Subcutaneous adipose tissue (tissue), 4 donors: ENCODE data around the gene PPARGC1A. TPM values are rescaled to one million over a fixed set of nuclear protein-coding genes. Genes with fewer than 3 reads are reported as not detected.

Source experiments
- total RNA-seq, 4 donors: library from RNA; depleted of rRNA; stranded (reverse); fragments of >200 nt; gene quantifications; one replicate each; pipeline ENCODE4 v1.1.0, GENCODE V29; 2016
- TF ChIP-seq, protein P1 (sequence below): fragments of 450-650 bp; IDR thresholded peaks from one replicate; pipeline ENCODE4 v1.5.1; 2016; ENCODE audit warnings: low read depth, mild to moderate bottlenecking, control low read depth, antibody characterized with exemption, moderate library complexity

Gene PPARGC1A
- total RNA-seq, 4 donors from 2014 or later = 4.2 to 15.3 (median 4.7) TPM

DNA sequence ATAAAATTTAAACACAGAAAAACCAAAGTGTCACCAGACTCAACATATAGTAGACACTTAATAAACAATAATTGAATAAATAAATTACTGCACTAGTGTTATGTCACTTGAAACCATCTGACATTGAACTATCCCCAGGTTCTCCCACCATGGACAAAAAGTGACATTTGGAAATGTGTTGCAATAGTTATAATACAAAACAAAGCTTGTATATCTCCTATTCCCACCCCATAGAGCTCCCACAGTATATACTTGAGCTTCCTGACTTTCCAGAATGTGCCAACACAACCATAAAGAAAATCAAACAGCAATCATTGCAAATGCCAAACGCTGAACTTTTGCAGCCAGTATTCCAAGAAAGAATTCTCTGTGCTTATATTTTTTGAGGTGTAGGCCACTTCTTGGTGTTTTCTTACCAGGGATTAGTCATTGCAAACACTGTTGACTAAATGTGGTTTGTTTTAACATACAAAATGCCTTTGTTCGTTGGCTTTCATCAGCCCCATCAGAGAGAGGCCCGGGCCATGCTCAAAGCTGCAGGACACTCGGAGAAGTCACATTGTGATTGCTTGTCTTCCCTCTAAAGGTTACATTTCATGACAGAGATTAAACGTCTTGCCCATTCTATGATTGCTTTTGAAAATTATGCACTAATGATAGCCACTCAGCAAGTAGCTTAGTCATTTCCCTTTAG lies 33.8 kb downstream of the PPARGC1A start:
- TF ChIP-seq, protein P1, sequence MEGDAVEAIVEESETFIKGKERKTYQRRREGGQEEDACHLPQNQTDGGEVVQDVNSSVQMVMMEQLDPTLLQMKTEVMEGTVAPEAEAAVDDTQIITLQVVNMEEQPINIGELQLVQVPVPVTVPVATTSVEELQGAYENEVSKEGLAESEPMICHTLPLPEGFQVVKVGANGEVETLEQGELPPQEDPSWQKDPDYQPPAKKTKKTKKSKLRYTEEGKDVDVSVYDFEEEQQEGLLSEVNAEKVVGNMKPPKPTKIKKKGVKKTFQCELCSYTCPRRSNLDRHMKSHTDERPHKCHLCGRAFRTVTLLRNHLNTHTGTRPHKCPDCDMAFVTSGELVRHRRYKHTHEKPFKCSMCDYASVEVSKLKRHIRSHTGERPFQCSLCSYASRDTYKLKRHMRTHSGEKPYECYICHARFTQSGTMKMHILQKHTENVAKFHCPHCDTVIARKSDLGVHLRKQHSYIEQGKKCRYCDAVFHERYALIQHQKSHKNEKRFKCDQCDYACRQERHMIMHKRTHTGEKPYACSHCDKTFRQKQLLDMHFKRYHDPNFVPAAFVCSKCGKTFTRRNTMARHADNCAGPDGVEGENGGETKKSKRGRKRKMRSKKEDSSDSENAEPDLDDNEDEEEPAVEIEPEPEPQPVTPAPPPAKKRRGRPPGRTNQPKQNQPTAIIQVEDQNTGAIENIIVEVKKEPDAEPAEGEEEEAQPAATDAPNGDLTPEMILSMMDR = no peak

DNA sequence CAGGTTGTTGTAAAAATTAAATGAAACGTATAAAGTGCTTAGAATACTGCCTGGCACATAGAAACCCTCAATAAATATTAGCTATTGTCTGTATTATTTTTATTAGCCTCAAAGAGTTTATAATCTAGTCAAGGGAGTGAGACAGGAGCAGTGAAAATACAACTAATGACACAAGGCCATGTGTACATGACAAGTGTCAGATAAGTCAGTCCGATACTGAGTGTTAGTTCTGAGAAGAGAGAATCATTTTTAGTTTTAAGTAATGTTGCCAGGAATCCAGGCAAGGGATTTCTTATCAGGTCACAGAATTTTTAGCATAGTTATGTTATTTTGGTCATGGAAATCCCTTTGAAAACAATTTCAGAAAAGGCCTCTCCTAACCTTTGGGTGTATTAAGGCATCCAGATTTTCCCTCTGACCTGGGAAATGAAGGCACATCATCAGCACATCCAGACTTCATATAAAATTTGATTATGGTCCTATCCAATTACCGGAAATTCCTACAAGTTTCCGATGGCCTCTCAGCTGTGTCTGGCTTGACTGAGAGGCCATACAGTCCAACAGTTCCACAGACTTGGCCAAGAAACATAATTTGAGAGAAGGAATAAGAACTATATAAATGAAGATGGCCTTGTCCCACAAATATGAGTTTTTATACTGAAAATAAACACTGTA lies 35.7 kb downstream of the PPARGC1A start:
- TF ChIP-seq, protein P1 = no peak

DNA sequence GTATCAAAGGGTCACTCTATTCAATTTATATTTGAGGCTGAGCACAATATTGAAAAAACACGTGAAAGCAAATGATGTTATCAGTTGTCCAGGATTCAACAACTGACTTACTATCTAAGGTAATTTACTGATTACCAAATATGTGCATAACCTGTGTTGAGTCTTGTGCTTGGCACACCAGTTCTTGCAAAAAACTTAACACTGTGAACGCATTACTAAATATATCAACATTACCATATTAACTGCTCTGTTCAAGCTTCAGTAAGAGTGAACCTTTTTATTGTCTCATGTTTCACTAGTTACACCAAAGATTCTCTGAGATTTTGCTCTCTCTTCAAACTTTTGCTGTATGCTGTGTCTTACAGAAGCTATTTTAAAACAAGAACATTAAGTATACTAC lies 38.4 kb downstream of the PPARGC1A start:
- TF ChIP-seq, protein P1 = no peak

DNA sequence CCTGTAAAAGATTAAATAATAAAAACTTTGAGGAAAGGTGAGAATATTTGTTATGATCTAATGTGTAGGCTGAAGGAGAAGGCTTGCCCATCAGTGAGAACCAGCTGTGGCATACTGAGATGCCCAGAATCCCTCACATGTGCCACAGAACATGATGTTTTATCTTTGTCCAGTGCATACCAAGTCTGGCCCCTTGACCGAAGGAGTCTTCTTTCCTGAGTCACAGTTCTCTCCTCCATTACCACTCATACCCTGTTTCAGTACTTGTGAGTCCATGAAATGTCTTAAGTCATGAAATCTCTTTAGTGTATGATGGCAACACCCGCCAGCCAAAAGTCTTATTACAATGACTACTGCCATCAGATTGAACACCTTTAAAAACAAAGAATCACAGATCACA lies 42.7 kb downstream of the PPARGC1A start:
- TF ChIP-seq, protein P1 = no peak

DNA sequence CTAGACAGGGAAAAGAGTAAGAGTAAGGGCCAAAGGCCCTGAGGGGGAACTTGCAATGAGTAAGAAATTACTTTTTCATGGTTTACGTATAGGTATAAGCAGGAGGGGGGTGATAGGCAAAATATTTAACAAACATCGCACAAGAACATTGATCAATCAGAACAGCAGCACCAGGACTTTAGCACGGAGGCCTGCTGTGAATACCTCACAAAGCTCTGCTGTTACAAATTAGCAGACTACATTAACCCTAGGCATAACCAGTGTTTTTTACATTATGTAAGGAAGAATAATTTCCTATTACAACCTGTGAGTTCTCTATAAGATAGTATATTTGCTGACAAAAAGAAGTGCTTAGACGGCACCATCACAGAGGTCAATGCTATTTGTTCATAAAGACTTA lies 44.9 kb downstream of the PPARGC1A start:
- TF ChIP-seq, protein P1 = no peak

DNA sequence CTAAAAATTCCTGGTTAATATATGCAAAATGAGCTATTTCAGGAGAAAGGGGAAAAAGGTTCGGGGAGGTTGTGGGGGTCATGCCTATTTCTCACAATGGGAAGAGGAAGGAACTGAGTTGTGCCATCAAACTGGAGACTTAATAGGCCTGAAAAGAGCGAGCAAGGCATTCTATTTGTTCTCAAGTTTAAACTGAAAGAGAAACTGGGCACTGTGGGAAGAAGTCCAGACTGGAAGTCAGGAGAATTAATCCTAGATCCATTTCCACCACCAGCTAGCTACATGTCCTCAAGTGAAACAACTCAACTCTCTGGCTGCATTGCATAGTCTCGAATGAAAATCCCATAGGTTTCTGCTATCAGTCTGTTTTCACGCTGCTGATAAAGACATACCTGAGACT lies 50.6 kb downstream of the PPARGC1A start:
- TF ChIP-seq, protein P1 = no peak

DNA sequence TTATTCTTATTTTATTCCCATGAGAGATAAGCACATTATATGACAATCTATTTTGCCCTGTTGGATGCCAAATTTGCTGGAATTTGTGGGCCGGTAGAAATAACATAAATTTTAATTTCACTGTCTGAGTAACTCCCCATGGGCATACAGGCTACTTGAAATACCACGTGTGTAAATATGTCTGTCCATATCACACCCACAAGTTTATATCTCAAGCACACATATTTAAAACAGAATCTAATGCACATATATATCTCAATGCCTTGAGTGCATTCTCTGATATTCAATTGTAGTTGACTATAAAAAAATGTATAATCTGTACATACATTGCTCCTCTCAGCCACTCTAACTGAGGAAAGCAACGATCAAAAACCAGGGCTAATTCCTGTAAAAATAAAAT lies 51.2 kb downstream of the PPARGC1A start:
- TF ChIP-seq, protein P1 = no peak
